ENCODE data around the gene CDX1. TPM values are rescaled to one million over a fixed set of nuclear protein-coding genes. Genes with fewer than 3 reads are reported as not detected.

The CDX1 gene
- total RNA-seq, 1 donor from 2014 or later: not detected

DNA sequence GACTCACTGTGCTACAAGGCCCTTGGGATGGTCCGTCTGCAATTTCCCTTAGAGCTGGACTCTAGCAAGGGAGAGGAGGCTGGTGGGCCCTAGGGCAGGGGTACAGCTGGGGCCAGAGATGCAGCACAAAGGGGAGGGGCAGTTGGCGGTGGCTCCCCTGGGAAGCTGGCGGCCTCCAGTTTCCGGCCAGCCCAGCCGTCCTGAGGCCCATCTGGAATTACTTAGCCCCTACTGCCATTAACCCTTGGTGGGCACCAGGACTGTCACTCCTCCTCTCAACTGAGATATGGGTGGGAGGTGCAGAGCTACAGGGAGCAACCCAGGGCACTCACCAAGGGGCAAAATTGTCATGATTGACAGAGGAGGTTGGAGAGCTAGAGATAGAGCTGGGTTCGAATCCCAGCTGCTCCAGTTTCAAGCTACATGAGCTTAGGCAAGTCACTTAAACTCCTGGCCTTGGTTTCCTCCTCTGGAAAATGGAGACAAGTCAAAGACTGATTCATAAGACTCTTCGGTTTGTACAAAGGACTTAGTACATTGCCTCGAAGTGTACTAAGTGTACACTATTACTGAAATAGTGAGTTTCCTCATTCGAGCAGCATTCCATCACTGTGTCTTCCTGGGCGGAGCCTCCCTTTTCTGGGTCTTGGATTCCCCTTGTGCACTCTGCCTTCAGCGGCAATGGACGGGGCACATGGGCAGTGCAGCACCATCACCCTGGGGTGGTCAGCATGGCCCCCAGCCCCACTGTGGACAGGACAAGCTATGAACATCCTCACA, 8.2 kb upstream of the CDX1 start:
- DNase-seq (peak; percentile 62), ATAC-seq (peak; percentile 3)
- intact Hi-C loops (cut with micrococcal nuclease): no loop called here

DNA sequence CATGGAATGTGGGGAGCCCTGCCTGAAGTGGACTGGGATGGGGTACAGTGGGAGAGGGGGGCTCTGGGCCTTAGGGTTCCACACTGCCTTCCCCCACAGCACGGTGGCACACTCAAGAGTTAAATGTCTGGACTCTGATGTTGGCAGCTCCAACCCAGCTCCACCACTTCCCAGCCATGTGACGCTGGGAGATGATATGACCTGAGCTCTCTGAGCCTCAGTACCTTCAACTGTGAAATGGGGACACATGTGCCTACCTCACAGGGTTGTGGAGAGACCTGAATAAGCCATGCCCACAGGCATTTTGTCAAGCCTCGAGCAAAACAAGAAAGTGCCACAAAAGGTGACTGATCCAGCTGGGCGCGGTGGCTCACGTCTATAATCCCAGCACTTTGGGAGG, 7.5 kb upstream of the CDX1 start:
- intact Hi-C loops (cut with micrococcal nuclease): no loop called here
- DNase-seq (no peak), ATAC-seq (no peak)

DNA sequence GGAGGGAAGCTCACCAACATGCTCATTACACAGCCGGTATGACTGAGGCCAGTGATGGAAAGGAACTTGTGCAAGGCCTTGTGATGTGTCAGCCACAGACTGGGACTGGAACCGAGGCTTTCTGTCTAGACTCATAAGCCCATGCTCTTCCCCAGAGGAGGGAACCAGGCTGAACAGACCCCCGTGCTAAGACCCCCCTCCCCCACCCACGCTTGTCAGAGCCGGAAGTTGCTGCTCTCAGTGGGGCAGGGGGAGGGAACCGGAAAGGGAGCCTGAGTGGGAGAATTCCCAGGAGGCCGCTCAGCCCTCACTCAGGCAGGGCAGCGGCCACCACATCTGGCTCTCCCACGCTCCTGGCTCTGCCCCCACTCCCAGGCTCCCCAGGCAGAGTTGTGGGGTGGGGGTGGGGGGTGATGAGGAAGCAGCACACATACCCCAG, 6.8 kb upstream of the CDX1 start:
- DNase-seq: peak; percentile 79
- intact Hi-C loops (cut with micrococcal nuclease): loop anchor here (5.0 kb wide), 1 partner anchor 58 kb away; no protein-coding TSS in a partner anchor

DNA sequence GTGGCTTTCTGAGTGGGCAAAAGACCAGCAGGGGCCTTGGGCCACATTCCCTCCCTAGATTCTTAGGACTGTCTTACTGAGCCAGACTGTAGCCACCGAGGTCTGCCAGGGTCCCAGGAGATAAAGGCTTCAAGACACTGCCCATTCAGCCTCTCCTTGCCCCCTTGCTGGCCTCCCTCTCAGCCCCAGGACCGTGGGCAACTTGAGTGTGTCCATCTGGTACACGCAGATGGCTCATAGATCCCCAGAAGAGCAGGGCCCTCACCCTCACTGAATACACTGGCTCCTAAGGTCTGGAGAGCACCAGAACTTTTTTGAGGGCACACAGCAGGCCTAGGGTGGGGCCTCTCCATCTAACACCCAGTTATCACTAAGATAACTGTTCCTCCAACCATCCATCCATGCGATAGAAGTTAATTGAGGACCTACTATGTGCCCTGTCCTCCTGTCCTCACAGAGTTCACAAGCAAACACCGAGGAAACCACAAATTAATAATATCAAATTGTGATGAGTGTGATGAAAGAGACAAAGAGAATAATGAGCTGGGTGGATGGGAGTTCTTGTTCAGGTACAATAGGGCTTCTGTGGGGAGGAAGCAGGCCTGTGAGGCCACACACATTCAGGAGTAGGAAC, 6.0 kb upstream of the CDX1 start:
- DNase-seq (no peak), ATAC-seq (no peak)
- intact Hi-C loops (cut with micrococcal nuclease): loop anchor here (5.0 kb wide), 1 partner anchor 57 kb away; no protein-coding TSS in a partner anchor

More for the DNA sequence above, 6.8 kb upstream of the CDX1 start:
- ATAC-seq: peak; percentile 22

DNA sequence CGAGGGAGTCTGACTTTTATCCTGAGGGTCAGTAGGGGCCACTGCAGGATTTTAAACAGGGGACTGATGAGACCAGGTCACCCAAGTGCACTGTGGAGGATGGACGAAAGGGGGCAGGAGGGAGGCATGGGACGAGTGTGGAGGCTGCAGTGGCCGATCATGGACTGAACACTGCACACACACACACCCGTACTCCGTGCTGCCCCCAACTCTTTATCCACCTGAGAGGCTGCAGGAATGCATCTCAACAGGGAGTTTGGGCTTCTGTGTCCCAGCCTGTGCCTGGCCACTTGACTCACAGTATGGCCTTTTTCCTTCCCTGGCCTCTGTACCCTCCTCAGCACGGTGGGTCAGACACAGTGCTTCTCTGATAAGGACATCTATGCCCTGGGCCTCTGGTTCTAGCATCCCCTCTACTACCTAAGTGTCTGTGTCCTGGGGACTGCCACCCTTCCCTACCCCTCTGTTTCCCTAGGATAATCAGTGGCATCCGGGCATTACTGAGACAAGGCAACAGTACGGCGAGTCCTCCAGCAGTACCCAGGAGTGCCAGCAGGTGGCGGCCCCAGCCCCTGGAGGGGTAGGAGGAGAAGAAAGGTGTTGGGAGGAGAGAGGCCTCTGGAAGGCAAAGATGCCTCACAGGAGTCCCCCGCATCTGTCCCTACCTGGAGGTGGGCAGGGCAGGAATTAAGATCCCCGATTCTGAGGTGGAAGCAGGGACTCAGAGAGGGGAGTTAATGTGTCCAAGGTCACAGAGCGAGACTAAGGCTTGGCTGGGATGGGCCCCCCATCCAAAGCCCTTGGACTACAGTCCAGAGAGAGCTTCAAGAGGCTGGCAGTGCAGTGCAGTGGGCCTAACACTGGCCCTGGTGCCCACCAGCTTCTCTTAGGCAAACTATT, 5.1 kb upstream of the CDX1 start:
- intact Hi-C loops (cut with micrococcal nuclease): loop anchor here (5.0 kb wide), 1 partner anchor 56 kb away; no protein-coding TSS in a partner anchor
- DNase-seq: peak; percentile 92
- ATAC-seq: peak; percentile 61

DNA sequence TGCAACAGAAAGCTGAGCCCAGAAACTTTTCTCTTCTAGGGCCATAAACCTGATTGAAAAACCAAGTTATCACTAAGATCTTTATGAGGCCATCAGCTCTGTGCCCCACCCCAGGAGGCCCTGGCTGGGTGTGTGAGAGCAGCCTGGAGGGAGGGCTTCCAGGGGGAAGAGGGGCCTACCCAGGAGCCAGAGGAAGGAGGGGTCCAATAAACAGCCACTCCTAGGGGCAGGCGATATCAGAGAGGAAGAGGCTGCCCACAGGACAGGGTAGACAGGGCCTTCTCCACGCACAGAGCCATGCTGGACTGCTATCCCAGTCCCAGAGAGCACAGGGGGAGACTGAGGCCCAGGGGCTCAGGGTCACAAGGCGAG, 4.5 kb upstream of the CDX1 start:
- intact Hi-C loops (cut with micrococcal nuclease): loop anchor here (5.0 kb wide), 1 partner anchor 55 kb away; no protein-coding TSS in a partner anchor
- DNase-seq (no peak), ATAC-seq (no peak)

DNA sequence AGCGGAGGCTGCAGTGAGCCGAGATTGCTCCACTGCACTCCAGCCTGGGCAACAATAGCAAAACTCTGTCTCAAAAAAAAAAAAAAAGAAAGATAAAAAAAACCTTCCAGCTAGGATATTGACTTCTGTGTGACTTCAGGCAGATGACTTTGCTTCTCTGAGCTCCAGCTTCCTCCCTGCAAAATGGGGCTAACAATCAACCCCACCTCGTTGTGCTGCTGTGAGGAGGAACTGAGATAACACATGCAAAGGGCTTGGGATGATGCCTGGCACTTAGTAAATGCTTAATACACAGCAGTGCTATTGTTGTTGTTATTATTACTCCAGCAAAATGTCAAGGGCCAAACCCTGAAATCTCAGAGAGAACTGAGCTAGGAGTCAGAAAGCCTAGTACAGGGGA, 3.5 kb upstream of the CDX1 start:
- ATAC-seq (no peak), DNase-seq (no peak)
- intact Hi-C loops (cut with micrococcal nuclease): loop anchor here (5.0 kb wide), 1 partner anchor 54 kb away; no protein-coding TSS in a partner anchor

DNA sequence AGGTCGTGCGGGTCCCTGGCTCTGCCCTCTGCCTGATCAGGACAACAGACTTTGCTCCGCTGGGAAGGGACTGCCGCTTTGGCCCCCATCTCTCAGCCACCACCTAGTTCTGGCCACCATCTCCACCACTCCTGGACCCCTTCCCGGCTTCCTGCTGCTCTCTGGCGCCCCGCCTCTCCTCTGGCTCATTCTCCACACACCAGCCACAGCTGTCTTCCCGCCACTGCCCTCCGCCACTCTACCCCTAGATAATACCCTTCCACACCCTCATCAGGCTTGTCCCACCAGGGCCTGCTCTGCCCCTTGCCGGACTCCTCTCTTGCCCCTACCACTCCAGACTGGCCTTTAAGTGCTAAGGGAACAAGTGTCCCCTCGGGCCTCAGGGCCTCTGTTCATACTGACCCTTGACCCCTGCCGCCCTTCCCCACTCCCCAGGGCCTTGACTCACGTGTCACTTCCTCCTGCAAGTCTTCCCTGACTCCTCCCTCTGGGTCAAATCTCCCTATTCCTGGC, 3.0 kb upstream of the CDX1 start:
- intact Hi-C loops (cut with micrococcal nuclease): loop anchor here (5.0 kb wide), 1 partner anchor 54 kb away; no protein-coding TSS in a partner anchor
- peak; percentile 88 for DNase-seq
- ATAC-seq: peak; percentile 67

DNA sequence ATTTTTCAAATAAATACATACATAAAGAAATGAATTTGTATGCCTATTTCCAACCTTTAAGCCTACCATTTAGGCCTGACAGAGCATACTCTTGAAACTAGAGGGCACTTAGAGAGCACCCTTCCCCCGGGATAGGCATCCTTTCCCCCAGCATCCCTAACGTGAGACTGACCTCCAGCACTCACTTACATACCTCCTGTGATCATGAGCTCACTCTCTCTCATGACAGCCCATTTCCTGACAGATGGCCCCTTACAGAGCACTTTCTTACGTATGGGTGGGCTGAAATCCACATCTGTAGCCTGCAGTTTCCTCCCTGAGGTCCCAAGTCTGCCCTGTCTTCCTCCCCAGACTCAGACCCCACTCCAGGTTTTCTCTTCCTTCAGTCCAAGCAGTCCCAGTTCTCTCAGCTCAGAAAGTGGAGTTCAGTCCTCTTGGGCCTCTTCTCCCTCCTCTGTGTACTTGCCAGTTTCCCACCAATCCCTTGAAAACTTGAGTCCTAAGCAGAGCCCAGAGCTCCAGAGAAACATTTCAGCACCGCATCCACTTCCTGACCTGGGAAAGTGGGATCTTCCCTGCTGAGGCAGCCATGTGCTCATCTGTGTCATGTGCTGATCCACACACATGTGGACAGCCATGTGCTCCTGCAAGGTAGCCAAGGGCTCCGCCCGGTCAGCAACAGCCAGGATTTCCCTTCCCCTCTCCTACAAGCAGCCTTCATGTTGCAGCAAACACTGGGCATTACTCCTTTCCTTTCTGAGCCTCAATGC, 2.2 kb upstream of the CDX1 start:
- ATAC-seq (peak; percentile 22), DNase-seq (peak; percentile 65)
- intact Hi-C loops (cut with micrococcal nuclease): loop anchor here (5.0 kb wide), 1 partner anchor 53 kb away; no protein-coding TSS in a partner anchor

DNA sequence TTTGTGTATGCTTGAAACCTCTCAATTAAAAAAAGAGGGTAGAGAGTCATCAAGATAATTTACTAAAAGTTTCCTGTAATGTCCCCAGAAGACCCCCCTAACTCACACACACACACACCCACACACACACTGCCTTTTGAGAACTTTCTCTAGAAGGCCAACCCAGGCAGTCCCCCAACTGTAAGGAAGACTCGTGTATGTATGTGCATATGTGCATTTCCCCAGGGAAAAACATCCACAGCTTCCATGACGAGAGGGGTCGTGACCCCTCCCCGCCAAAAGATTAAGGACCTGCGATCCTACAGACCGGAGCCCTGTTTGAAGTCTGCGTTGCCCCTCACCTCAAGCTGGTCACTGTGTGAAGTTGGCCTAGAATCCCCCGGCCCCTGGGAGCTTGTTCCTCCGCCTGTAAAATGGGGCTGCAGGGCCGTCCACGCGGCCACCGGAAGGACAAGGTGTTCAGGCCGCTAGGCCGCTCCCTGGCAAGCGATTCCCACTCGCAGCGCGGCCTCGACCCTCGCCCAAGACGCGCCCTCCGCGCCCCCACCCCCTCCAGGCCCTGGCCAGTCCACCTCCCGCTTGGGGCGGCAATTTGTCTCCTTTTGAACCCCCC, 435 bp upstream of the CDX1 start:
- no peak for ATAC-seq
- no peak for DNase-seq
- intact Hi-C loops (cut with micrococcal nuclease): no loop called here

DNA sequence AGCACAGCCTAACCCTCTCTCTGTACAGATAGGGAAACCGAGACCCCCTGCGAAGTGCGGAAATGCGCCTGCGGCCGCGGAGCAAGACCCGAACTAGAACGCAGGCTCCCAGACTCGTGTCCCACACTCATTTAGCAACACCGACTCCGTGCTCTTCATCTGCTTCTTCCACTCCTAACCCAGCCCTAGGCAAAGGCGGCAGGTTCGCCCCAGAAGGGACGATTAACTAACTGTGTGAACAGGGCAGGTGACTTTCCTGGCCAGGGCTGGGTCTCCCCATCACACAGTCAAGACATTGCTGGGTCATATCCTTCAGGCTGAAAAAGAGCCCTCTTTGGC, 903 bp downstream of the CDX1 start:
- no peak for DNase-seq
- ATAC-seq: no peak
- intact Hi-C loops (cut with micrococcal nuclease): no loop called here

DNA sequence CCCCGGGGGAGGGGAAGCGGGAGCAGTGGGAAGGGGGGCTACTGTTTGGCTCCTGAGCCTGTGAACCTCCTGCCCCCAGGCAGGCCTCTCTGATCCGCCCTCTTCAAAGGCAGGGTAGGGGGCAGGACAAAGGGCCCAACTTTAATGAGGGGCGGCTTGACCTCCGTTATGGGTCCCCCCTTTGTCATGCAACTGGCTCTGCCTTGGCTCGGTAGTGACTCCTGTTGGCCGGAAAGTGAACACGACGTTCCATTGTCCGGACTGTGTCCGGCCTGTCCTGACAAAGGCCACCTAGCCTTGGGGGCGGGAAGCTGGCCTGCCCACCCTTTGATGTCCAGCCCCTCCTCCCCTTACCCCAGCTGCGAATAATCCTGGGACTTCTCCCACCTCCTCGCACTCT, 1.3 kb downstream of the CDX1 start:
- no peak for ATAC-seq
- DNase-seq: no peak
- intact Hi-C loops (cut with micrococcal nuclease): no loop called here

DNA sequence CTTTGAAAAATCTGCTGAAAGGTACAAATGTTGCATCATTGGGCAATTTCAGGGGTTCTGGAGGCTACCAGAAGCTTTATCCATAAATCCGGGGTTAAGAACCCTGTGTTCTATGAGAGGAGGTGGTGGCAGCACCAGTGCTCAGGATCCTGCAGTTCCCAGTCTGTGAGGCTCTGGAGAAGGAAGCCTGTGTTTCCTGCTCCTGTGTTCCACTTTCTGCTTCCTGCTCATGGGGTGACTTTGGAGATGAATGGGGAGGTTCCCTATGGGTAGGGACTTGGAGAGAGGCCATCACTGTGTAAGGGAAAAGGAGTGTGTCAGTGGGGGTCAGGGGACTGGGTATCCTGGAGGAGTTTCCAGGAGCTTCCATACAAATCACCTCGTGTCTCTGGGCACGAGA, 2.3 kb downstream of the CDX1 start:
- no peak for DNase-seq
- no peak for ATAC-seq
- intact Hi-C loops (cut with micrococcal nuclease): no loop called here

DNA sequence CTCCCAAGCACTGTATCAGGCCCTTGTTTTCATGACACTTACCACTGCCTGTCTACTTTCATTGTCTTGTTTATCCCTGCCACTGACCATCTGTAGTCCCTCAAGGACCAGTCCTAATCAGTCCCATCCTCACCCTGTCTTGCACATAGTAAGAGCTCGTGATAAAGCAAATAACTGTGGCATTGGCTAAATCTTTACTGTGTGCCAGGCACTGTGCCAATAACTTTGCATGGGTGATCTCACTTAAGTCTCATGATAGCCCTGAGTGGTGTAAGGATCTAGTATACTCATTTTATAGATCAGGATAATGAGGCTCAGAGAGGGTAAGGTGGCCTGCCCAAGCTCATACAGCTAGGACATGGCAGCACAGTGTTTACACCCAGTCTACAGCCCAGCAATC, 5.6 kb downstream of the CDX1 start:
- DNase-seq (no peak), ATAC-seq (no peak)
- intact Hi-C loops (cut with micrococcal nuclease): no loop called here

DNA sequence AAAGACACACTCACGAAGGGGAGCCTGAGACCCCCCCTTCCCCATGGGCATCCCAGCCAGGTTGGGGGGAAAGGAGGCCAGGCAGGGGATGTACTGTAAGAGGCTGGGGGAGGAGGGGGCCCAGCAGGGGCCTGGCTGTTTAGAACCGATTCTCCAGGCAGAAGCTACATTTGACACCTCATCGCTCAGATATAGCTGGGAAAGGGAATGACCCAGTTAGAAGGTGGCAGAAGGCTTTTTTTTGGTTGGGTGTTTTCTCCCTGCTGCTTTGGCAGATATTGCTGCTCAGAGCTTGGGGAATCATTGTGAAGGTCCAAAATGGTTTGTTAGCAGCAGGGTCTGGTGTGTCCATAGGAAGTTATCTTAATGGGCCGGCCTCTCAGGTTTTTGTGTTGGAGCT, 6.0 kb downstream of the CDX1 start:
- intact Hi-C loops (cut with micrococcal nuclease): no loop called here
- ATAC-seq (no peak), DNase-seq (no peak)

DNA sequence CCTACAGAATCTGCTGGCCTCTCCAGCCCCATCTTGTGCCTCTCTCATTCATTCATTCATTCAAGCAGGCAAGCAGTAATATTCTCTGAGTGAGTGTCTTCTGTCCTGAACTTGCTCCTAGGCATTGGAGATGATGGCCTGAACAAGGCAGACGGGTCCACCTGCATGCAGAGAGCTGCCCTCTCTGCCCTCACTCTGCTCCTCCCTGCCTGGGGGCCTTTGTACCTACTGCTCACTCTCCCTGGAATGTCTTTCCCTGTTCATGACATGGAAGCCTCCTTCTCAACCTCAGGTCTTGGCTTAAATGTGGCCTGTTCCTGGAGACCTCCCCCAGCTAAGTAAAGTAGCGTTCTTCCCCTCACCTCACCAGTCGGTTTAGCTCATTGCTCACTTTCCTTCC, 6.6 kb downstream of the CDX1 start:
- intact Hi-C loops (cut with micrococcal nuclease): no loop called here
- ATAC-seq: no peak

DNA sequence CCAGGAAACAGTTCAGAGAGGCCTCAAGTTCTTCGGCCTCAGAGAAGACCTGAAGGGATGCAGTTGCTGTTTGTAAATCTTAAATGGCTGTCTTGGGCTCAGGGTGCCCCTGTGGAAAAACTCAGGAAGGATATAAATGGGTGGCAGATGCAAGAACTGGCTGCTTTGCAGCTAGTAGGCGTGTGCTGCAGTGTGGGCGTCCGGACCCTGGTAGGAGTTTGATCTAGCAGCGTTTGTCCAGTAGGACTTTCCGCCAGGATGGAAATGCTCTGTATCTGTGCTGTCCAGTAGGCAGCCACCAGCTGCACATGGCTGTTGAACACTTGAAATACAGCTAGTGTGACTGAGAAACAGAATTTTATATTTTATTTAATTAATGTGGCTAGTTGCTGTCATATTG, 7.7 kb downstream of the CDX1 start:
- DNase-seq (no peak), ATAC-seq (no peak)
- intact Hi-C loops (cut with micrococcal nuclease): no loop called here

More for the DNA sequence above, 6.6 kb downstream of the CDX1 start:
- no peak for DNase-seq

DNA sequence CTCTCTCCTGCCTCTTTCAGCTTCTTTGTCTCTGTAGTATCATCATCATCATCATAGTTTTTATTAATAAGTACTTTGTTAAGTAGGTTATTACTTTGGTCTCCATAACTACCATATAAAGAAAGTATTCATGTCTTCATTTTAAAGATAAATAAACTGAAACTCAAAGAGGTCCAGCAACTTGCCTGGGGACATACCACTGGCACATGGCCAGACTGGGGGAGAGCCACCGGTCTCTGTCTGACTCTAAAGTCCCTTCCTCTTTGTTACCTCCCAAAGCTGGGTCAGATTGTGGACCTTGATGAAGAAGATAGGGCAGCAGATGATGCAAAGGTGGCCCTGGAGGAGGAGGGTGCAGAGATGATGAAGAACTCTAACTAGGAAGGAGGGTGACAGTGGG, 8.5 kb downstream of the CDX1 start:
- intact Hi-C loops (cut with micrococcal nuclease): no loop called here
- ATAC-seq: no peak
- DNase-seq: no peak

Data from left ventricle myocardium superior (tissue), 1 donor.